Smooth muscle cell (in vitro differentiated cells): ENCODE results near the gene UBE2I. TPM values are rescaled to one million over a fixed set of nuclear protein-coding genes. Genes with fewer than 3 reads are reported as not detected.

Experiments
- DNase-seq: peaks from one replicate; lab custom pipeline; 2025; ENCODE audit not compliant: unreplicated experiment; lab: John Stamatoyannopoulos, UW
- H2AFZ ChIP-seq: fragments of 200-600 bp; sonication (generic); 2 replicates; pipeline ENCODE4 v1.6.0; 2016; ENCODE audit warnings: antibody characterized with exemption, low read depth, mild to moderate bottlenecking
- H3F3A ChIP-seq: fragments of 200-600 bp; sonication (generic); 2 replicates; pipeline ENCODE4 v1.6.0; 2017; ENCODE audit warnings: antibody characterized with exemption, low read depth
- H3K27ac ChIP-seq: fragments of 200-600 bp; sonication (generic); 2 replicates; pipeline ENCODE4 v1.5.1; 2016; ENCODE audit warnings: low read depth, mild to moderate bottlenecking
- H3K27me3 ChIP-seq: fragments of 200-600 bp; sonication (generic); 2 replicates; pipeline ENCODE4 v1.6.1; 2016; ENCODE audit warnings: low read depth, mild to moderate bottlenecking
- H3K36me3 ChIP-seq: fragments of 200-600 bp; sonication (generic); 2 replicates; pipeline ENCODE4 v1.5.1; 2016; ENCODE audit warnings: low read depth
- H3K4me1 ChIP-seq: fragments of 200-600 bp; sonication (generic); 2 replicates; pipeline ENCODE4 v1.5.1; 2016; ENCODE audit warnings: low read depth
- H3K4me2 ChIP-seq: fragments of 200-600 bp; sonication (generic); 2 replicates; pipeline ENCODE4 v1.6.0; 2016; ENCODE audit warnings: mild to moderate bottlenecking
- H3K4me3 ChIP-seq: fragments of 200-600 bp; sonication (generic); 2 replicates; pipeline ENCODE4 v1.5.1; 2016; ENCODE audit warnings: mild to moderate bottlenecking
- H3K79me2 ChIP-seq: fragments of 200-600 bp; sonication (generic); 2 replicates; pipeline ENCODE4 v1.6.0; 2016; ENCODE audit warnings: low read depth, mild to moderate bottlenecking
- H3K9ac ChIP-seq: fragments of 200-600 bp; sonication (generic); 2 replicates; pipeline ENCODE4 v1.6.0; 2016; ENCODE audit warnings: low read depth
- H3K9me3 ChIP-seq: fragments of 200-600 bp; sonication (generic); replicated peaks from 2 replicates; pipeline ENCODE4 v1.5.1; 2016; ENCODE audit warnings: low read depth
- H4K20me1 ChIP-seq: fragments of 200-600 bp; sonication (generic); 2 replicates; pipeline ENCODE4 v1.6.0; 2016; ENCODE audit warnings: low read depth
- CTCF ChIP-seq: fragments of 200-600 bp; sonication (generic); IDR thresholded peaks from 2 replicates; pipeline ENCODE4 v1.5.1; 2017; ENCODE audit warnings: borderline replicate concordance, mild to moderate bottlenecking, antibody characterized with exemption; ENCODE audit not compliant: insufficient read depth, poor library complexity, severe bottlenecking
- WGBS: methylation state at CpG from one replicate; pipeline ENCODE4 v1.1.7; 2016; ENCODE audit warnings: low lambda C conversion rate; 5-methylcytosine and 5-hydroxymethylcytosine counted together
- polyA plus RNA-seq: library from polyadenylated mRNA; unstranded; fragments of >200 nt; fragmentation: Nextera tagmentation; extraction: Ambion mirVana; gene quantifications from 2 replicates; pipeline ENCODE4 v1.2.1, GENCODE V29; 2016
- total RNA-seq: library from RNA; depleted of rRNA; stranded (reverse); fragments of >200 nt; gene quantifications from 2 replicates; pipeline ENCODE4 v1.2.3, GENCODE V29; 2014

Gene UBE2I
- total and polyA plus RNA-seq, 2 experiments from 2014 or later = 95.9 to 169 TPM

- DNase-seq = no peak
- 83% methylated on average over 18 of the region's 21 CpGs for WGBS
- no peak overlapping the region for H3K9ac ChIP-seq
Observed at GRCh38 chr16:1277617-1278282, 31.7 kb upstream of the UBE2I start.

GRCh38 chr16:1278477-1278876 is 31.0 kb upstream of the UBE2I start:
- H3F3A ChIP-seq = no peaks in the 10 kb centered on the region
- peaks cover 5% of the 10 kb centered on the region for H3K4me1 ChIP-seq
- H4K20me1 ChIP-seq = no peaks in the 10 kb centered on the region
- no peaks in the 10 kb centered on the region for H3K9me3 ChIP-seq
- no peaks in the 10 kb centered on the region for H3K36me3 ChIP-seq
- H2AFZ ChIP-seq = no peak overlapping the region
- no peak overlapping the region for H3K27ac ChIP-seq
- no peak for TF ChIP-seq CTCF
- no peak for DNase-seq
- no peak overlapping the region for H3K9ac ChIP-seq
- no peaks in the 10 kb centered on the region for H3K27me3 ChIP-seq
- H3K79me2 ChIP-seq = no peaks in the 10 kb centered on the region
- WGBS = 49% methylated on average over 18 of the region's 18 CpGs
- no peak overlapping the region for H3K4me2 ChIP-seq
- no peak overlapping the region for H3K4me3 ChIP-seq

More at GRCh38 chr16:1277617-1278282, 31.7 kb upstream of the UBE2I start:
- Histone ChIP-seq H3F3A (no peaks in the 10 kb centered on the region), H3K36me3 (no peaks in the 10 kb centered on the region), H3K79me2 (no peaks in the 10 kb centered on the region), H2AFZ (no peak overlapping the region), H4K20me1 (no peaks in the 10 kb centered on the region), H3K9me3 (no peaks in the 10 kb centered on the region), H3K4me2 (no peak overlapping the region), H3K4me3 (no peak overlapping the region), H3K4me1 (peaks cover 5% of the 10 kb centered on the region), H3K27me3 (no peaks in the 10 kb centered on the region), H3K27ac (no peak overlapping the region)
- TF ChIP-seq CTCF = no peak

GRCh38 chr16:1279081-1279944 is 30.1 kb upstream of the UBE2I start:
- H3K4me1 ChIP-seq = peaks cover 5% of the 10 kb centered on the region
- TF ChIP-seq CTCF = no peak
- no peaks in the 10 kb centered on the region for H3K27me3 ChIP-seq
- H3K79me2 ChIP-seq = no peaks in the 10 kb centered on the region
- H3F3A ChIP-seq = no peaks in the 10 kb centered on the region
- H3K4me2 ChIP-seq = no peak overlapping the region
- no peaks in the 10 kb centered on the region for H4K20me1 ChIP-seq
- DNase-seq = no peak
- H3K27ac ChIP-seq = no peak overlapping the region
- H3K9ac ChIP-seq = no peak overlapping the region
- H3K36me3 ChIP-seq = no peaks in the 10 kb centered on the region
- H2AFZ ChIP-seq = no peak overlapping the region
- 87% methylated on average over 28 of the region's 30 CpGs for WGBS
- H3K4me3 ChIP-seq = no peak overlapping the region
- no peaks in the 10 kb centered on the region for H3K9me3 ChIP-seq
